K562 (cell line): ENCODE measurements around the gene SAT2. TPM values are rescaled to one million over a fixed set of nuclear protein-coding genes. Genes with fewer than 3 reads are reported as not detected.

Source experiments
- BDP1 ChIP-seq: IDR thresholded peaks from 3 replicates; pipeline ENCODE4 v1.6.1; 2011; ENCODE audit not compliant: insufficient read length, insufficient read depth
- BRD9 ChIP-seq: fragments of 450-650 bp; IDR thresholded peaks from 2 replicates; pipeline ENCODE4 v1.6.1; 2018; ENCODE audit warnings: low read depth; ENCODE audit not compliant: partially characterized antibody
- ETV6 ChIP-seq, 3 experiments: fragments of 150-350 bp in 1 of 3; sonication (generic) in 1 of 3; formaldehyde crosslinking in 1 of 3; IDR thresholded peaks; 2 replicates each; pipeline versions ENCODE4 v1.6.1 to v1.8.0; 2014 to 2022; ENCODE audit warnings: borderline replicate concordance in 2 of 3, low read depth in 2 of 3, antibody characterized with exemption in 1 of 3, low read length in 1 of 3, mild to moderate bottlenecking in 1 of 3, missing genetic modification reagents in 1 of 3
- KLF16 ChIP-seq: IDR thresholded peaks from 2 replicates; pipeline ENCODE4 v1.6.1; 2016; ENCODE audit warnings: antibody characterized with exemption
- MAZ ChIP-seq, 2 experiments: fragments of 450-650 bp in 1 of 2; sonication (generic) in 1 of 2; formaldehyde crosslinking; IDR thresholded peaks in 1 of 2; conservative IDR thresholded peaks in 1 of 2; 2 replicates each; pipeline versions ENCODE4 v1.4.0 to v1.5.0; 2020; ENCODE audit warnings: mild to moderate bottlenecking in 1 of 2, missing genetic modification reagents in 1 of 2
- RCOR1 ChIP-seq, 2 experiments: IDR thresholded peaks; 2 replicates each; pipeline ENCODE4 v1.6.1; 2012; ENCODE audit warnings: low read depth in 2 of 2, low read length in 2 of 2, borderline replicate concordance in 1 of 2, improper control_type of control experiment in 1 of 2
- STAG1 ChIP-seq: sonication (generic); formaldehyde crosslinking; IDR thresholded peaks from 2 replicates; pipeline ENCODE4 v1.5.0; 2020; ENCODE audit warnings: missing genetic modification reagents, borderline replicate concordance
- ZKSCAN1 ChIP-seq: fragments of 150-350 bp; IDR thresholded peaks from 2 replicates; pipeline ENCODE4 v1.6.1; 2016; ENCODE audit warnings: low read depth, low read length
- polyA plus RNA-seq, 8 experiments: library from polyadenylated mRNA; depleted of rRNA in 4 of 8; stranded (reverse) in 5 of 8; unstranded in 3 of 8; fragments of >200 nt; fragmentation: Nextera tagmentation in 2 of 8; fragmentation: Illumina TruSeq in 1 of 8; extraction: Ambion mirVana in 2 of 8; extraction: Trizol in 1 of 8; gene quantifications; 2 replicates each; pipeline versions ENCODE4 v1.2.1 to v1.2.3, GENCODE V29; 2011 to 2014; ENCODE audit warnings: inconsistent platforms in 1 of 8, missing spikeins in 1 of 8
- total RNA-seq, 7 experiments: library from RNA; depleted of rRNA in 6 of 7; stranded (reverse); fragments of >200 nt in 6 of 7; fragmentation: Illumina TruSeq in 2 of 7; extraction: Trizol in 2 of 7; gene quantifications; 2 replicates each; pipeline versions ENCODE4 v1.2.1 to v1.2.3, GENCODE V29; 2011 to 2021; ENCODE audit warnings: low replicate concordance in 1 of 7
- TF ChIP-seq, protein P1 (sequence below): fragments of 250-450 bp; sonication (Bioruptor Pico); IDR thresholded peaks from 2 replicates; pipeline ENCODE4 v1.8.0; 2021; ENCODE audit warnings: moderate library complexity, mild to moderate bottlenecking, inconsistent platforms
- TF ChIP-seq, protein P2 (sequence below): sonication (generic); formaldehyde crosslinking; IDR thresholded peaks from 2 replicates; pipeline ENCODE4 v1.8.1; 2023; ENCODE audit warnings: mild to moderate bottlenecking, missing genetic modification reagents

The SAT2 gene
- total and polyA plus RNA-seq, 9 of the 15 experiments (the other 6 are each of a cell fraction or from before 2014, with no cell fraction given), result 2.0 to 8.0 (median 5.3) TPM

DNA sequence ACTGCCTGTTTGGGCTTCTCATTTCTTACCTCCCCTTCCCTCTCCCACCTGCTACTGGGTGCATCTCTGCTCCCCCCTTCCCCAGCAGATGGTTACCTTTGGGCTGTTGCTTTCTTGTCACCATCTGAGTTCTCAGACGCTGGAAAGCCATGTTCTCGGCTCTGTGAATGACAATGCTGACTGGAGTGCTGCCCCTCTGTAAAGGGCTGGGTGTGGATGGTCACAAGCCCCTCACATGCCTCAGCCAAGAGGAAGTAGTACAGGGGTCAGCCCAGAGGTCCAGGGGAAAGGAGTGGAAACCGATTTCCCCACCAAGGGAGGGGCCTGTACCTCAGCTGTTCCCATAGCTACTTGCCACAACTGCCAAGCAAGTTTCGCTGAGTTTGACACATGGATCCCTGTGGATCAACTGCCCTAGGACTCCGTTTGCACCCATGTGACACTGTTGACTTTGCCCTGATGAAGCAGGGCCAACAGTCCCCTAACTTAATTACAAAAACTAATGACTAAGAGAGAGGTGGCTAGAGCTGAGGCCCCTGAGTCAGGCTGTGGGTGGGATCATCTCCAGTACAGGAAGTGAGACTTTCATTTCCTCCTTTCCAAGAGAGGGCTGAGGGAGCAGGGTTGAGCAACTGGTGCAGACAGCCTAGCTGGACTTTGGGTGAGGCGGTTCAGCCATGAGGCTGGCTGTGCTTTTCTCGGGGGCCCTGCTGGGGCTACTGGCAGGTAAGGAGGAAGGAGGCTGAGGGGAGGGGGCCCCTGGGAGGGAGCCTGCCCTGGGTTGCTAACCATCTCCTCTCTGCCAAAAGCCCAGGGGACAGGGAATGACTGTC is 48.4 kb downstream of the SAT2 start, which contains the start of gene CD68 (continued):
- TF ChIP-seq ZKSCAN1 (0 out of 2 replicates have a peak, but pooled peaks have one; percentile 10), MAZ (CRISPR knock-in tag; conservative IDR thresholded peaks at IDR 0.05 in 1 of 2, IDR thresholded peaks at IDR 0.05 in 1 of 2) (peak in 1 of 2 experiments; percentile 31; a peak in 2 of 4 replicates), BRD9 (no peak), BDP1 (no peak), STAG1 (no peak), RCOR1 (IDR thresholded peaks at IDR 0.05; ENCODE audit: borderline replicate concordance in 1 of 2, low read depth in 2 of 2, low read length in 2 of 2) (no peak), ETV6 (IDR thresholded peaks at IDR 0.05; ENCODE audit: borderline replicate concordance in 1 of 2, low read depth in 2 of 2, low read length in 1 of 2) (no peak), ETV6 (CRISPR knock-in tag; IDR thresholded peaks at IDR 0.05; ENCODE audit: borderline replicate concordance) (0 out of 2 replicates have a peak, but pooled peaks have one; percentile 42), KLF16 (no peak)
- TF ChIP-seq, protein P1, sequence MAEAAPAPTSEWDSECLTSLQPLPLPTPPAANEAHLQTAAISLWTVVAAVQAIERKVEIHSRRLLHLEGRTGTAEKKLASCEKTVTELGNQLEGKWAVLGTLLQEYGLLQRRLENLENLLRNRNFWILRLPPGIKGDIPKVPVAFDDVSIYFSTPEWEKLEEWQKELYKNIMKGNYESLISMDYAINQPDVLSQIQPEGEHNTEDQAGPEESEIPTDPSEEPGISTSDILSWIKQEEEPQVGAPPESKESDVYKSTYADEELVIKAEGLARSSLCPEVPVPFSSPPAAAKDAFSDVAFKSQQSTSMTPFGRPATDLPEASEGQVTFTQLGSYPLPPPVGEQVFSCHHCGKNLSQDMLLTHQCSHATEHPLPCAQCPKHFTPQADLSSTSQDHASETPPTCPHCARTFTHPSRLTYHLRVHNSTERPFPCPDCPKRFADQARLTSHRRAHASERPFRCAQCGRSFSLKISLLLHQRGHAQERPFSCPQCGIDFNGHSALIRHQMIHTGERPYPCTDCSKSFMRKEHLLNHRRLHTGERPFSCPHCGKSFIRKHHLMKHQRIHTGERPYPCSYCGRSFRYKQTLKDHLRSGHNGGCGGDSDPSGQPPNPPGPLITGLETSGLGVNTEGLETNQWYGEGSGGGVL, result no peak
- TF ChIP-seq, protein P2, sequence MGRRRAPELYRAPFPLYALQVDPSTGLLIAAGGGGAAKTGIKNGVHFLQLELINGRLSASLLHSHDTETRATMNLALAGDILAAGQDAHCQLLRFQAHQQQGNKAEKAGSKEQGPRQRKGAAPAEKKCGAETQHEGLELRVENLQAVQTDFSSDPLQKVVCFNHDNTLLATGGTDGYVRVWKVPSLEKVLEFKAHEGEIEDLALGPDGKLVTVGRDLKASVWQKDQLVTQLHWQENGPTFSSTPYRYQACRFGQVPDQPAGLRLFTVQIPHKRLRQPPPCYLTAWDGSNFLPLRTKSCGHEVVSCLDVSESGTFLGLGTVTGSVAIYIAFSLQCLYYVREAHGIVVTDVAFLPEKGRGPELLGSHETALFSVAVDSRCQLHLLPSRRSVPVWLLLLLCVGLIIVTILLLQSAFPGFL (CRISPR knock-in tag), result no peak
